MM.1S (cell line): ENCODE measurements around the gene MPST.

ENCODE experiments used
- EZH2 ChIP-seq: fragments of 300-600 bp; sonication (generic); optimal IDR thresholded peaks from 2 replicates; pipeline ENCODE3; 2017; ENCODE audit warnings: low read depth, mild to moderate bottlenecking, antibody characterized with exemption, low read length, mixed read lengths
- EZH2phosphoT487 ChIP-seq: fragments of 300-600 bp; sonication (generic); IDR thresholded peaks from 2 replicates; pipeline ENCODE4 v1.6.1; 2018; ENCODE audit warnings: antibody characterized with exemption, low read length
- TF ChIP-seq, protein P1 (sequence below): fragments of 300-600 bp; sonication (generic); IDR thresholded peaks from 2 replicates; pipeline ENCODE4 v1.5.1; 2016; ENCODE audit warnings: antibody characterized with exemption, low read length, mixed read lengths

DNA sequence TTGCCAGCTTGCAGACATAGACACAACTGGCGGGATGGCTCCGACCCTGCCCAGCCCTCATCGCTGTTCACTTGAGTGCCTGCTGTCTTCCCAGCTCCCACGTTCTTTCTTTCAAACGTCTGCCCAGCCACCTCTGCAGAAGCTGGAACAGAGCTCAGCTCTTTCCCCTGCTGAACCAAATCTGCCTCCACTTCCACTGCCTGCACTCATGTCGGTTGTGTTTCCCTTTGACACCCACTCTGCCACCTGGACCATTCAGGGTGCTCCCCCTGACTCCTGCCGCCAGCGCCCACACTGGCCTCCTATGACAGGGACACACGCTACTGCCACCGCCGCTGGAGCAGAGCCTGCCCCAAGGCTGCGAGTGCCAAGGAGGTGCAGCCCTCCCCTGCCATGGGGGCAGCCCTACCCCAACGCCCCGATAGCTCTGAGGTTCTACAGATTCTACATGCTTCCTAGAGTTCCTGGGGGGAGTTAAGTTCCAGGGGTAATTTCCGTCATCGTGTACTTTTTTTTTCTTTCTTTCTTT, 38.2 kb upstream of the MPST start:
- TF ChIP-seq, protein P1, sequence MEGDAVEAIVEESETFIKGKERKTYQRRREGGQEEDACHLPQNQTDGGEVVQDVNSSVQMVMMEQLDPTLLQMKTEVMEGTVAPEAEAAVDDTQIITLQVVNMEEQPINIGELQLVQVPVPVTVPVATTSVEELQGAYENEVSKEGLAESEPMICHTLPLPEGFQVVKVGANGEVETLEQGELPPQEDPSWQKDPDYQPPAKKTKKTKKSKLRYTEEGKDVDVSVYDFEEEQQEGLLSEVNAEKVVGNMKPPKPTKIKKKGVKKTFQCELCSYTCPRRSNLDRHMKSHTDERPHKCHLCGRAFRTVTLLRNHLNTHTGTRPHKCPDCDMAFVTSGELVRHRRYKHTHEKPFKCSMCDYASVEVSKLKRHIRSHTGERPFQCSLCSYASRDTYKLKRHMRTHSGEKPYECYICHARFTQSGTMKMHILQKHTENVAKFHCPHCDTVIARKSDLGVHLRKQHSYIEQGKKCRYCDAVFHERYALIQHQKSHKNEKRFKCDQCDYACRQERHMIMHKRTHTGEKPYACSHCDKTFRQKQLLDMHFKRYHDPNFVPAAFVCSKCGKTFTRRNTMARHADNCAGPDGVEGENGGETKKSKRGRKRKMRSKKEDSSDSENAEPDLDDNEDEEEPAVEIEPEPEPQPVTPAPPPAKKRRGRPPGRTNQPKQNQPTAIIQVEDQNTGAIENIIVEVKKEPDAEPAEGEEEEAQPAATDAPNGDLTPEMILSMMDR: no peak
- TF ChIP-seq EZH2: no peak
- no peak for TF ChIP-seq EZH2phosphoT487
